ENCODE measurements around the gene BCKDHB. TPM values are rescaled to one million over a fixed set of nuclear protein-coding genes. Genes with fewer than 3 reads are reported as not detected.
"Not testable (repeated sequence)": the region's sequence is repeated elsewhere in the genome, so short reads cannot be mapped to it uniquely, and the experiment has no call there.

Gene BCKDHB
- total RNA-seq, 1 donor from 2014 or later = 37.2 TPM

DNA sequence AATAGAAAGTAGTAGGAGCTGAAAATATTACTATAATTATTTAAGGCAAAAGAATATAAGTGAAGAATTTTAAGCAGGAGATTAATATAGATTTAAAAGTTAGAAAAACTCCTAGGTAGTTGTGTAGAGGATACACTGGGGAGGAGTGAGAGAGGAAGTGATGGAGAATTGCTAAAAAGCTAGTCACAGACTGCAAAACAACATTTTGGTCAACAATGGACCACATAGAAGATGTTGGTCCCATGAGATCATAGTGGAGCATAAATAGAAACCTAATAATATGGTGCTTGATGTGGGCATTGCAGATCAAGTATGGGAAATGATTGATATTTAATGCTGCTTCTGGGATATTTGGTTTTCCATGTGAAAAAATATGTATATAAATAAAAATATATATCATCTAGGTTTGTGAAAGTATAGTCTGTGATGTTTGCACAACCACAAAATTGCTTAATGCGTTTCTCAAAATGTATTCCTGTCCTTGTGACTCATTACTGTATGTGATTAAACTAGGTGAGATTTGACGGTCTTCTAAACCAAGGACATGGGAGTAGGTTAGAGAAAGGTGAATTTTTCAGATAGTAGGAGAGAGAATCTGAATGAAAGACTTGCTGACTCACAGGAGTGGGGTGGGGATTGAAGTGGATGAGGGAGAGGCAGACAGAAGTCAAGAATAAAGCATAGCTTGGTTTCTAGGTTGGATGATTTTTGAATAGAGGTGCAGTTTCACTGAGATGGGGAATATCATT lies 174.0 kb downstream of the BCKDHB start:
- no peaks in the 10 kb centered on the region for H3K27me3 ChIP-seq (ENCODE audit: low read depth)
- no peak overlapping the region for H3K4me3 ChIP-seq
- no peaks in the 10 kb centered on the region for H3K36me3 ChIP-seq
- TF ChIP-seq, protein P1, sequence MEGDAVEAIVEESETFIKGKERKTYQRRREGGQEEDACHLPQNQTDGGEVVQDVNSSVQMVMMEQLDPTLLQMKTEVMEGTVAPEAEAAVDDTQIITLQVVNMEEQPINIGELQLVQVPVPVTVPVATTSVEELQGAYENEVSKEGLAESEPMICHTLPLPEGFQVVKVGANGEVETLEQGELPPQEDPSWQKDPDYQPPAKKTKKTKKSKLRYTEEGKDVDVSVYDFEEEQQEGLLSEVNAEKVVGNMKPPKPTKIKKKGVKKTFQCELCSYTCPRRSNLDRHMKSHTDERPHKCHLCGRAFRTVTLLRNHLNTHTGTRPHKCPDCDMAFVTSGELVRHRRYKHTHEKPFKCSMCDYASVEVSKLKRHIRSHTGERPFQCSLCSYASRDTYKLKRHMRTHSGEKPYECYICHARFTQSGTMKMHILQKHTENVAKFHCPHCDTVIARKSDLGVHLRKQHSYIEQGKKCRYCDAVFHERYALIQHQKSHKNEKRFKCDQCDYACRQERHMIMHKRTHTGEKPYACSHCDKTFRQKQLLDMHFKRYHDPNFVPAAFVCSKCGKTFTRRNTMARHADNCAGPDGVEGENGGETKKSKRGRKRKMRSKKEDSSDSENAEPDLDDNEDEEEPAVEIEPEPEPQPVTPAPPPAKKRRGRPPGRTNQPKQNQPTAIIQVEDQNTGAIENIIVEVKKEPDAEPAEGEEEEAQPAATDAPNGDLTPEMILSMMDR (IDR thresholded peaks at IDR 0.05; ENCODE audit: borderline replicate concordance) = no peak
- no peaks in the 10 kb centered on the region for H3K4me1 ChIP-seq
- H3K27ac ChIP-seq (replicated peaks) = no peak overlapping the region
- intact Hi-C loops (cut with micrococcal nuclease) = no loop called here
- DNase-seq = no peak
- no peaks in the 10 kb centered on the region for H3K9me3 ChIP-seq (replicated peaks)

GRCh38 chr6:80282913-80283554 lies 176.6 kb downstream of the BCKDHB start:
- H3K36me3 ChIP-seq = no peaks in the 10 kb centered on the region
- TF ChIP-seq, protein P1 (IDR thresholded peaks at IDR 0.05; ENCODE audit: borderline replicate concordance) = no peak
- no peaks in the 10 kb centered on the region for H3K27me3 ChIP-seq (ENCODE audit: low read depth)
- no peaks in the 10 kb centered on the region for H3K9me3 ChIP-seq (replicated peaks)
- H3K27ac ChIP-seq (replicated peaks) = no peak overlapping the region
- no peak overlapping the region for H3K4me3 ChIP-seq
- DNase-seq = no peak
- intact Hi-C loops (cut with micrococcal nuclease) = no loop called here
- H3K4me1 ChIP-seq = no peaks in the 10 kb centered on the region

DNA sequence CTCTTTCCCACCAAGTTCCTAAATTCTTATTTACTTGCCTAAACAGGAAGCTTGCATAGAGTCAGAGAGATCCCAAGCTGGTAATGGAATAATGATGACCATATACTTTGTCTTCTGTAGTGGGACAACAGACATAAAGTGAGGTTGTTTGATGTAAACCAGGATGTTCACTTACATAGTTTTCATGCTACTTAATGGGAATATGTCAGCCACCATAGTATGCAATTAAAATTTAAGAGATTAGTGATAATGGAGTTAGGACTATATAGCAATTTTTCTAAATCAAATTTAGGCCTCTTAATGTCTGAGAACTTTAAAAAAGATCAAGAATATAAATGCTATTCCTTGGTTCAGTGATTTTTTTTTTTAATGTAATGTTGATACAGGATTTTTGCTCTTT lies 180.6 kb downstream of the BCKDHB start:
- Histone ChIP-seq H3K9me3 (replicated peaks) (no peaks in the 10 kb centered on the region), H3K4me1 (no peaks in the 10 kb centered on the region), H3K27ac (replicated peaks) (no peak overlapping the region), H3K27me3 (ENCODE audit: low read depth) (no peaks in the 10 kb centered on the region), H3K4me3 (no peak overlapping the region), H3K36me3 (peaks cover 2% of the 10 kb centered on the region)
- TF ChIP-seq, protein P1 (IDR thresholded peaks at IDR 0.05; ENCODE audit: borderline replicate concordance) = no peak
- intact Hi-C loops (cut with micrococcal nuclease) = no loop called here
- DNase-seq = no peak

- Histone ChIP-seq H3K27me3 (ENCODE audit: low read depth) (no peaks in the 10 kb centered on the region), H3K27ac (replicated peaks) (no peak overlapping the region), H3K36me3 (peaks cover 3% of the 10 kb centered on the region), H3K4me1 (no peaks in the 10 kb centered on the region), H3K9me3 (replicated peaks) (peaks cover under 1% of the 10 kb centered on the region), H3K4me3 (no peak overlapping the region)
- TF ChIP-seq, protein P1 (IDR thresholded peaks at IDR 0.05; ENCODE audit: borderline replicate concordance) = no peak
- intact Hi-C loops (cut with micrococcal nuclease) = no loop called here
- no peak for DNase-seq
These were observed 181.1 kb downstream of the BCKDHB start for GRCh38 chr6:80287607-80288006.

- H3K36me3 ChIP-seq = peaks cover 17% of the 10 kb centered on the region
- peaks cover 22% of the 10 kb centered on the region for H3K9me3 ChIP-seq (replicated peaks)
- no peak overlapping the region for H3K4me3 ChIP-seq
- DNase-seq = no peak
- TF ChIP-seq, protein P1 (IDR thresholded peaks at IDR 0.05; ENCODE audit: borderline replicate concordance) = no peak
- H3K27ac ChIP-seq (replicated peaks) = no peak overlapping the region
- no peaks in the 10 kb centered on the region for H3K27me3 ChIP-seq (ENCODE audit: low read depth)
- intact Hi-C loops (cut with micrococcal nuclease) = no loop called here
- H3K4me1 ChIP-seq = no peaks in the 10 kb centered on the region
These were observed 183.3 kb downstream of the BCKDHB start for GRCh38 chr6:80289727-80290126.

DNA sequence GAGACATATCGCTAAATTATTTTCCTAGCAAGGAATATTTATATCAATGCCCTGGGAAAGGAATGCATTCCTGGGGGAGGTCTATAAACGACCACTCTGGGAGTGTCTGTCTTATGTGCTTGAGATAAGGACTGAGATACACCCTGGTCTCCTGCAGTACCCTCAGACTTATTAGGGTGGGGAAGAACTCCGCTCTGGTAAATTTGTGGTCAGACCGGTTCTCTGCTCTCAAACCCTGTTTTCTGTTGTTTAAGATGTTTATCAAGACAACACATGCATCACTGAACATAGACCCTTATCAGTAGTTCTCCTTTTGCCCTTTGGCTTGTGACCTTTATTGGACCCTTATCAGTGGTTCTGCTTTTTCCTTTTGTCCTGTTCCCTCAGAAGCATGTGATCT lies 188.1 kb downstream of the BCKDHB start:
- H3K27ac ChIP-seq (replicated peaks); intact Hi-C loops (cut with micrococcal nuclease); DNase-seq; H3K4me1 ChIP-seq; H3K27me3 ChIP-seq (ENCODE audit: low read depth); H3K4me3 ChIP-seq: not testable (repeated sequence)
- Histone ChIP-seq H3K36me3 (peaks cover 28% of the 10 kb centered on the region), H3K9me3 (replicated peaks) (peaks cover 32% of the 10 kb centered on the region)
